Activated naive CD4-positive, alpha-beta T cell (primary cell): Measurements from ENCODE around the gene OVAAL.
"Not testable (repeated sequence)": the region's sequence is repeated elsewhere in the genome, so short reads cannot be mapped to it uniquely, and the experiment has no call there.

Experiments used
- DNase-seq, 4 experiments: peaks; one replicate each; lab custom pipeline; 2025; lab: John Stamatoyannopoulos, UW

The OVAAL gene

DNA sequence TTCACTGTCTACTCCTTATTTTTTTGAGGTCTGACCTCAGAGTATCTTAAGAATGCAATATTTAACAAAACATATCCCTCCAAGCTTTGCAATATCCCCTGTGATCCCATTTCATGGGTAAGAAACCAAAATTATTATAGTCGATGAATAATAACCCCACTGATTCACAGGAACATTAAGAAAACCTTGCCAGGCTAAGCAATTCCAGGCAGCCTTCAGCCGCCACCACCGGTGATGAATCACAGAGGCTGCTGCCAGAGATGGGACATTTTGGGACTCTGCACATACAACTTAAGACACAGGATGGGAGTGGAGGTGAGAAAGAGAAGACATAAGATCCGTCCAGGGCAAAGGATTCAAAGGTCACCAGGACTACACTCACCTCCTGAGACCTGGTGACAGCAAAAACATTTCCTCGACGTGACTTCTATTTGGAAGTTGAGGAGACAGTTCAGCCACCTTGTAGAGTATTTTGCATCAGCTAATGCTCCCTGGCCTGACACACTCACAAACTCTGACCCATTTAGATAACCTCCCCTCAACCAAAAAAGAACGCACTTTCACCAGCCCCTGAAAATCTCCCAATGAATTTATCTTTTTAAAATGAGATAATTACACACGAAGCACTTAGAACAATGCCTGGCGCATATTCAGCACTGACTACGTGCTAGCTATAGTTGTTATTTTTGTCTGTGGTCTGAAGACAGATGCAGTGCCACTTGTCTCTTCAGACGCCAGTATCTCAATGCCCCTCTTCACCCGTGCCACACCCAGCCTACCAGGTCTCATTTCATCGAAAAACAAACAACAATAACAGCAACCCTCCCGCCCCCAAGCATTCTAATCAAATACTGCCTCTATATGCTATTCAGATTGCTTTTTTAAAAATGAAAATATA is 17.8 kb upstream of the OVAAL start:
- no peak for DNase-seq

DNA sequence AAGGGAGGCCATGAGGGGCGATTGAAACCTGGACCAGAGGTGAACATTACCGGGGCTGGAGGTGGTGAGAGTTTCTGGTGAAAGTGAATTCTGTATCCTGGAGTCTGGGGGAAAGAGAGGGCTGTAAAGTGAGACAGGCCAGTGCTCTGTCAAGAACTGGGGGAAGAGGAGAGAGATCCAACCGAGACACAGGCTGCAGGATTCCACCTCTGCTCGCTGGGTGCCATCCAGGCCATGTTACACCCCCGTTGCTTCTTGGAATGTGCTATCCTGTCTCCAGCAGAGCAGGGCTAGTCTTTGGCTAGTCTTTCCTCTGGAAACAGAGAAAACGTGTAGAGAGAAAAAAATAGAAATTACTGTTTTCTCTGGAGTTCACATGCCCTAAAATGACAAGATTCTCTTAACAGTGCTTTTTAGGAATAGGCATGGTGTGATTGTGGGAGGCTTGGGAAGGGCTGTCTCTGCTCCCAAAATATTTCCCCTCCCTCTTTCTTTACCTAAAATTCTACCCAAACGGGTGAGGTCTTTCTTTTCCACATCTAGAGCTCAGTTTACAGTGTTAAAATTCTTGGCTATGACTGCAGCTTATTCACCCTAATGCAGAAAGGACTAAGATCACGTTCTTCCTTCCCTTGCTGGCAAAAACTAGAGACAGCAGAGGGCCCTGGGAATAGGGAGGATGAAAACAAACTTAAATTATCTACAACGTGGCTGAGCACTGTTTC is 16.5 kb upstream of the OVAAL start:
- DNase-seq, result no peak

DNA sequence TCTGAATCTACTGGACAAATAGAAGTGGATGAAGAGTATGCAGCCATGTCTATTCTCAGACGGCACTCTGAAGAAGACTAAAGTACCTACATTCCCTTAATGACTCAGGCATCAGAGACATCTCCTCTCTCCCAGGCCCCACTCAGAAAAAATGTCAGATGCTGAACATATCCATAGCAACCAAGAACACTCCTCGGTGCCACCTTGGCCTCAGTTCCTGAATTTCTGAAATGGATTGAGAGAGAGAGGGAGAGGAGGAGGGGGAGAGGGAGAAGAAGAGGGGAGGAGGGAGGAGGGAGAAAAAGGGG is 16.0 kb upstream of the OVAAL start:
- DNase-seq, result no peak

DNA sequence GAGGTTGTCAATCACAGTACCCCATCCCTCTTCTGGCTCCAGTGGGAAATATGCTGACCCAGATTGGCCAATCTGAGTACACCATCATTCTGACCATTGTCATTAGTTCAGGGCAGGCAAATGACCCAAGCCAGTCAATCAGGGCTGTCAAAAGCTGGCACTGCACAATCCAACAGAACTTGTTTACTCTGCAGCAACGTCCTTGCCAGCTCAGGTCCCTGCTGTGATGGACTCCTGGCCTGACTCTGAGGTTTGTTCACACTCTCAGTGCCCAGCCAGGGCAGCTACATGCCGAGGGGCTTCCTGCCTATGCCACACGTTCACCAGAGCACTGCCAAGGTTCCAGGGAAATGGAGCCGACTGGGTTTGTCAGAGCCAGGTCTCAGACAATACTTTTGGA is 14.7 kb upstream of the OVAAL start:
- DNase-seq, result no peak

DNA sequence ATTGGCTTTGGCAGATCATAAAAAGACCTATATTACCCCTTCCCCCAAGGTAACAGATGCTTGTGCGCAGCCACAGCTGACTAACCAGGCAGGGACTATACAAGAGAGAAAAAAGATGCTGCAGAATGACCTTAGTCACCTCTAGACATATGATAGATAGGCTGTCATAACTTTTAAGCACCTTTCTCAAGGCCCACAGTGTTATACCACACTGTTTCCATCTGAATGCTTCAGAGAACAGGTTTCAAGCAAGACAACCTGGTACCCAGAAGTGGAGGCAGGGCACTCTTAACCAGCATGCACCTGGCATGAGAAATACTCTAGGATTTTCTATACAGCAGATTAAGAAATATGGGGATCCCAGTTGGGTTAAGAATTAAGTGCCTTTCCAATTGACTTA is 12.8 kb upstream of the OVAAL start:
- DNase-seq, result no peak

DNA sequence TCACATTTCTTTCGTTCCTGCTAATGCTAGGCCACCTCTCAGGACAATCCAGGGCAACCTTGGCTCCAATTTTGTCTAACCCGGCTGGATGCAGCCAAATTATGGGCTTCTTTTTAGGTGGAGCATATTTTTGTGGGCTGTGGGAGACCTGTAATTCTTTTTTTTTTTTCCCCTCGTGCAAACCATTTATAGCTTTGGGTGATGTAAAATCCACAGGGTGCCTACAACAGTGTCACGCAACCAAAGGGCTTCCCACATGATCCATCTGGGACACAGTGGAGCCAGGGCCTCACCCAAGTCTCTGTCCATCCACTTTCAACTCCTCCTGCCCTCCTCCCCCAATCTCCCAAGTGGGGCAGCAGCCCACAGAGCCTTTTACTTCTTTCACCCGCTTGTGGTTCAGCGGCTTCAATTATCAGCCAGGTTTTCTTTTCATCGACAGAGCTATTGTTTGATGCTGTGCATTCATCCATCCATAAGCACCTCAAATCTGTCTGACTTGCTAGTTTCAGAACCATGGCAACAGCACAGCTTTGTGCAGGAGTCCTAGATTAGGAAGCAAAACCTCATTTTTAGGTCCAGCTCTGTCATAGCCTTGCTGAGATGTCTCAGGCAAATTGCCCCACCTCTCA is 10.0 kb upstream of the OVAAL start:
- DNase-seq, result no peak

DNA sequence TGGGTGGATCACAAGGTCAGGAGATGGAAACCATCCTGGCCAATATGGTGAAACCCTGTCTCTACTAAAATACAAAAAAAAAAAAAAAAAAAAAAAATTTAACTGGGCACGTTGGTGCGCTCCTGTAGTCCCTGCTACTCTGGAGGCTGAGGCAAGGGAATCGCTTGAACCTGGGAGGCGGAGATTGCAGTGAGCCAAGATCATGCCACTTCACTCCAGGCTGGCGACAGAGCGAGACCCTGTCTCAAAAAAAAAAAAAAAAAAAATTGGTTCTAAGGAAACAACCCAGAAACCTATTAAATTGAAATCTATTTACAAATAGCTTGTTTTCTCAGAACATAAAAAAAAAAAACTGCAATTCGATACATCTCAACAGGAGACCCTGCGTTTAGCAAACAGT is 9.0 kb upstream of the OVAAL start:
- DNase-seq, result not testable (repeated sequence)

DNA sequence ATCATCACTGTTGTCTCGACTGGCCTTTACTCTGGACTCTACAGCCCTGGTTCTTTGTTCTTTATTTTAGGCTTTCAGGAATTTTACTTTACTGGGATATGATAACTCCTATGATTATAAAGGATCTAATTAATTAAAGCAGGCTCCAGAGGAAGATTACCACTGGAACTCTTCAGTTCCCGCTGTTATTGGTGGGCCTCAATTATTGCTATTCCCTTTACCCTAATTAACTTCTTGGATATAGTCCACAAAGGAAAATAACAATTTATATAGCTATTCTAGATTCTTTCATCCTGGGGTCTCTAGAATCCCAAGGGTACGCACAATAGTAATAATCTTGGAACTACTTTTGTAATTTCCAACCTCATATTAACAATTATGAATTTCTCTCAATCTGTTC is 8.5 kb upstream of the OVAAL start:
- DNase-seq, result no peak

DNA sequence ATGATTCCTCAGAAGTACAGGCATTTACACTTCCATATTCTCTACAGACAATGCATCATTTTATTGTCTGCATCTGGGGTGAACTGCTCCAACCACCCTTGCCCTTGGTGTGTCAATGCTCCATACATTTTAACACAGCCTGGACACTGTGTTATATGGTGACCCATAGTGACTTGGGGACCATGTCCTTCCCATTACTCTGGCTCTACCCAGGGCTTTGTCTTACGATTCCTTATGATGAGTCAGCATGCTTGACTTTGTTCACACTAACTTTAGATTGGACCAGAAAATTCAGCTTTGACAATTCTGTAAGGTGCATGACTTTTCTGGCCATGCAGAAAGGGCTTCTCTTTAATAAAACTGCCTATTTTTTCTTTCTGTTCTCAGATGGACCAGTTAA is 6.8 kb upstream of the OVAAL start:
- no peak for DNase-seq

DNA sequence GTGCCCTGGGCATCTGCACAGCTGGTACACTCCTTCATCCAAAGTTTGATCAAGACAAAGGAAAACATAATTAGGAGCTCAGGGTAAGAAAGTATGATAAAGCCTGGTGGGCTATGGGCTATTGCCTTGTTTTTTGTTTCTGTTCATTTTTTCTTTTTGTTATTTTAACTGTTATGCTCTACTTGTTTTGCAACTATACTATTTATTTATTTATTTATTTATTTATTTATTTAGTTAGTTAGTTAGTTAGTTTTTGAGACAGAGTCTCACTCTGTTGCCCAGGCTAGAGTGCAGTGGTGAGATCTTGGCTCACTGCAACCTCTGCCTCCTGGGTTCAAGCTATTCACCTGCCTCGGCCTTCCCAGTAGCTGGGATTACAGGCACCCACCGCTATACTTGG is 5.7 kb upstream of the OVAAL start:
- DNase-seq, result not testable (repeated sequence)

DNA sequence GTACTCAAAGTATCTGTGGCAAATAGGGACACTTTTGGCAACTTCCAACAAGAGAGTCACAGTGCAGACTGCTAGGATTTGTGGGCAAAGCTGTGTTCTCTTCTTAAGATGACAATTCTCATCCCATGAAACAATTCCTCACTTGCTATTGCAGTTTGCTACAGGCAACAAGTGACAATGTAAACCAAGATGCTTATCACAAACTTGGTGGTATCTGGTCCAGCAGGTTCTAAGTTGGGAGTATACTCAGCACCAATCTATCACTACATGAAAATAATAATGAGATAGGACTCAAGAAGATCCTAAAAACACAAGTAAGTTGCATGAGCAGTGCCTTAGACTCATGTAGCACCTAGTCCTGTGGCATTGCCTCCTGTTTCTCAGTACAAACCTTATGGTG is 3.4 kb upstream of the OVAAL start:
- no peak for DNase-seq

DNA sequence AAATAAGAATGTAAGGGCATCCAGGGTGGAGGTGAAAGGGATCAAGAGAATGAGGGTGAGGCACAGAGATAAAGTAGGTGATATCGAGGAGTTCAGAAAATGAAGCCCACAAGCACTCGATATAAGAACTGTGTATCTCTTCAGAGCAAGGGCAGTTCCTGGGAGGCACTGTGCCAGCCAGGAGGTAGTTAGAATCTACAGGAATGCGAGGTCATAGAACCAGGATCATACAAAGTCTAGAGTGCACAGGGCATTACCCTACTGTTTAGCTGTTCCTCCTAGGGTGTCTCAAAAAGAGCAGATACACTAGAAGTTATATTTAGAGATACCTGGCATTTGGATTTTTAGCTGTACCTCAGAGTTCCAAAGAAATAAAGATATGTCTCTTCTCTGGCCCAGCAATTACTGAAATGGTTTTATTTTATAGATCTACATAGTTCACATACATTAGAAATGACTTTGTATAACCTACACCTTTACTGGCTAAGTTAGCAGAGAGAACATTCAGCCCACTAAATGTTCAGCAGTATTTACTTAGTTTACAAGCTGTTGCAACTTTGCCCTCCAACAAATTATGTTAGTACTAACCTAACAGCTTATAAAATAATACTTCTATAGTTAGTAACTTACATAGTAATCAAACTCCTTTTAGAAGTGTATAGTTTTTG is 1.6 kb downstream of the OVAAL start:
- DNase-seq, result no peak

DNA sequence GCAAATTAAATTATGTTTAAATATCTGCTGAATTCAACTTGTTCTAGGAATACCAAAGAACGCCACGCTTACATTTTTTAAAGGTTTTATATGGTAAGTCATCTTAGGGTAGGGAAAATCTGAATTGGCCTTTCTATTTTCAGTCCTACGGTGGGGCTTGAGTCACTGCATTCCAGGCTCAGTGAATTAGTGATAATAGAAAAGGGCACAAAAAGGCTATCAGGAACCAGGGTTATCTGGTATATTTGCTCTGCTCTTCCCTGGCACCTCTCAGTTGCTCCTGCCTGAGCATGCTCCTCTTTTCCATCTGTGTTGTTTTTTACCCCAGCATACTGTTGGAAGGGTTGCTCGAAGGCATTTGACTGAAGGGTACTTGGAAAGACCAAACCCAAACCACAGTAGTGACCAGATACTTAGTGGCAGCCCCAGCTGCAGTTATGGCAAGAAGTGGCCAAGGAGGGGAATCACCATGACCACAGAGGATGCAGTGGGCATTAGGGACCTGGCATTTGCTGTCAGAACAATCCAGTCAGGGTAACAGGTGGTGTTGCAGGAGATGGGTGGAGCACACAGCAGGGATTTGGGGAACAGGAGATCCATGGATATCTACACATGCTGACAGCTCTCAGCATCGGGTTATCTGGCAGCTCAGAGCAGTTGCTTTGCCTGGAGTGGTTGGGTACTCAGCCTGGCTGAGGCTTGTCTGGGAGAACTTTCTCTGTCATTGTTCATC is 2.3 kb downstream of the OVAAL start:
- DNase-seq, result no peak

DNA sequence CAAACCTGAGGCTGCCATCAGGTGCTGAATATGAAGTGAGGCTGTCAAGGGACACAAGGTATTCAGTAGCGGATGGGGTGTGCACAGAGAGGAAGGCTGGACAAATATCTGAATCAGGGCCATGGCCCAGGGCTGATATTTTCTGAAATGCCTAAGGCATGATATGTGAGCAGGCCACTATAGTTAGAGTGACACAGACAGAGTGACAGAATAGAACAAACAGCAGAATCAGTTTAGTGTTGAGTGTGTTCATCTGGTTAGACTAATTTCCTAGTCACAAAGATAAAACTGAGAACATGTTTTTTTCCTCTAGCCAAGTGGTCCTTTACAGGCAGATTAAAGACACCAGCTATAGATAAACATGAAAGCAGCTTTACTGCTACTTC is 3.9 kb downstream of the OVAAL start:
- DNase-seq, result no peak

DNA sequence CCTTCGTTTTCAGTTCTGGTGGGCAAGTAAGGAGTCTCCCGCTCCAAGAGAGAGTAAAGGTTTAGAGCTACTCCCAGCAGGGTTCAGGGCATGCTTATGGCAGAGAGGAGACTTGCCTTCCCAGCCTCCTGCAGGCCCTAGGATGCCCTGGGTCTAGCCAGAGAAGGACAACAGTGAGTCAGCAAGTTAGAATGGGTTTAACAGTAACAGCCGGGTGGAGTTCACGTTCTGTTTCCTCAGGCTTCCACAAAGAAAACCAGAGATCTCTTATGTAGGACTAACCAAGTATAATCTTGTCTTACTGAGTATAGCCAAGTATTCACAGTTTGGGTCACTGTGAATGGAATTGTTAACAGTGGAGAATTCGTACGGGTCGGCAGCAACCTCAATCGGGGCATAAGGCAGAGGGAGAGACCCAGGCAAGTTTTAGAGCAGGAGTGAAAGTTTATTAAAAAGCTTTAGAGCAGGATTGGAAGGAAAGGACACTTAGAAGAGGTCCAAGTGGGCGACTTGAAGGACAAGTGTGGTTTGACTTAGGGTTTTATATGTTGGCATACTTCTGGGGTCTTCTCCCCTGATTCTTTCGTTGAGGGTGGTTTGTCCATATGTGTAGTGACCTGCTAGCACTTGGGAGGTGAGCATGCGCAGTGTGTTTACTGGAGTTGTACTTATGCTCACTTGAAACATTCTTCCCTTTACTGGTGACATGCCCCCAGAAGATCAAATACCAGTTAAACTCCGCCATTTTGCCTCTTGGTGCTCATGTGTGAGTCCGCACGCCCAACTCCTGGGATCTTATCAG is 4.5 kb downstream of the OVAAL start:
- DNase-seq, result no peak

DNA sequence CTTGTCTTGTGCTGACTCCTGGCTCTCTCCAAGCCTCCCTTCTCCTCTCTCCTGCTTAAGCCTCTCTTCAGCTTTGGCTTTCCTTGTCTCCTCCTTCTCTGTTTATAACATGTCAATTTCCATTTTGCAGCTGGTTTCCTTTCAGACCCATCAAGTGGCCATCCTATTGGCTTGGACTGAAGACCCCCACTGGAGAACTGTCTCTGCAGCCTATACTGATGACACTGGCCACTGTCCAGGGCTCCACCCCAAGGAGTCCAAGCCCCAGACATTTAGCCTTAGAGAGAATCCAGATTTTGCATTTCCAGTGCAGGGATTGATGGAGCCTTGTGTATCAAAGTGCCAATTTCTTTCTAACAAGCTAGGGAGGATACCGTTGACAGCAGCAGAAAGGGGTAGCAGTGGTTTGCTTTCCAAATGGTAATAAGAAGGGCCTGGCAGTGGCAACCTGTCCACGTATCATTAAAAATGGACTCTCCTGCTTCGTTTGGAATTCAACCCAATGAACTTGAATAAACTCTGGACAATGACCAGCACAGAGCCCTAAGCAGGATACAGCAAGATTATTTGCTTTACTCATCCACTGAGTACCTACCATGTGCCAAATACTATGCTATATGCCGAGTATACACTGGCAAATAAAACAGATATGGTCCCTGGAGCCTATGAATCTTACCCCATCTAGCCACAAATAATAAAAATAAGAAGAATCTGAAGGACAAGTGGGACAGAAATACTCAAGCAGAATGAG is 6.5 kb downstream of the OVAAL start:
- no peak for DNase-seq

DNA sequence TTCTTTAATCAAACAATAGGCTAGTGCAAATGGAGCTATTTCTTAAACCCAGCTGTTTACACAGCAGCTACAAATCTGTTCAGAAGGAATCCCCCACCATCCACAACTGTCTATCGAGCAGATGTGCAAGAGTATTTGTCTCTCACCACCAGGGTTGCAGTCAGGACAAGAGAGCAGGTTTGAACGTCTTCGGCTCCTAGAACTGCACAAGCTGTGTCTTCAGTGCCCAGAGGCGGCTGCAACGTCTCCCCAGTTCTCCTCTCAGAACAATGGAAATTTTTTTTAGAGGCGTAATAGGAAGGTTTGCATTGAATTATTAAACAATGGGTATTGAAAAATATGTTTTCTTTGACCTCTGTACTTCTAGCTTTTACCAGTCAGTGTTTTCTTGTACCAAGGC is 7.3 kb downstream of the OVAAL start:
- no peak for DNase-seq

DNA sequence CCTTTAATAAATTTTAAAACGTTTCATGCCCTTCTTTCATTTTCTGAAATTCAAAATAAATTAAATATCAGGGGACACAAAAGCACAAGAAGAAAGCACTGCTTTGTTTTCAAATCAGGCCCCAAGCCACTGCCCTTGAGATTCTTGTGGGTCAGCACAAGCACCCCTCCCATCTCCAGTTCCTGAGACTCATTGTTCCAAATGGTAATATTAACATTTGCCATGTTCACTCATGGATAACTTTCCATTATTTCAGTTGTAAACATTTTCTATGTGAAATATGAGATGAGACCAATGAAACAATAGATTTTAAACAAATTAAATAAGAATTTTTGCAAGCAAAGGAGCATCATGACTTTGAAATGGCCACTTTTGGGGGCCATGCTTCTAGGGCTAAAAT is 7.7 kb downstream of the OVAAL start:
- no peak for DNase-seq

DNA sequence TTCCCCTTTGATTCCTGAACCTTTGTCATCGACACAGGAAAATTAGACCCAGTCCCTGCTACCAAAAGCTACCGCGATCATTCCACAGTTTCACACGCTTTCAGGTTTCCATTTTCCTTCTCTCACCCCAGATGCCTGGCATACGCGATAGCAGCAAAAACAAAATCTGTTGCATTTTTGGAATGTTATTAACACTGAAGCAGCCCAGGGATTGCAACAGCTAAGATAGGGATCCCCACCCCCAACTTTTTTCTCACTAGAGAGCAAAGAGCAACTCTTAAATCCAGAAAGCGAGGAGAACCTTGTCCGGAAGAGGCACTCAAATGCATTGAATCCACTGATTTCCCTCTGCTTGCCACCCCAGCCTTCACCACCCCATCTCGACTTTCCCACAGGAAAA is 8.9 kb downstream of the OVAAL start:
- no peak for DNase-seq

DNA sequence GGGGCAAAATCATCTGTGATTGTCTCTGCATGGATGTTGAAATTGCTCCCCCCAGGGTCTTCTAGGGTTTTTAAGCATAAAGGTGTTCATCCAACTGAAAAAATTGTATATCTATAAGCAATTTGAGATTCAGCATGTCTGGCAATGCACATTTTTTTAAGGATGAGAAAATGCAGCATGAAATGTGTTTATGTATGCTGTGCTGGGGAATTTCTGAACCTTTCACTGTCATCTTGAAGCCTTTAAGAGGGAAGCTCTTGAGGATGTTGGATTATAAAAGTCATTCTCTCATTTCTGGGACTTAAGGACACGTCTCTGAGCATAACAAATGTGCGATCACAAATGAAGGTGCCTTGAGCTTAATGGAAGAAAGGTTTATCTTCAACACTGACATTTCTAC is 9.4 kb downstream of the OVAAL start:
- DNase-seq, result no peak
